ENCODE measurements around the gene ARFGEF3. TPM values are rescaled to one million over a fixed set of nuclear protein-coding genes. Genes with fewer than 3 reads are reported as not detected.
"Not testable (repeated sequence)": the region's sequence is repeated elsewhere in the genome, so short reads cannot be mapped to it uniquely, and the experiment has no call there.

Gene ARFGEF3
- total and polyA plus RNA-seq, 8 donors: 5.8 to 22.6 (median 8.1) TPM

DNA sequence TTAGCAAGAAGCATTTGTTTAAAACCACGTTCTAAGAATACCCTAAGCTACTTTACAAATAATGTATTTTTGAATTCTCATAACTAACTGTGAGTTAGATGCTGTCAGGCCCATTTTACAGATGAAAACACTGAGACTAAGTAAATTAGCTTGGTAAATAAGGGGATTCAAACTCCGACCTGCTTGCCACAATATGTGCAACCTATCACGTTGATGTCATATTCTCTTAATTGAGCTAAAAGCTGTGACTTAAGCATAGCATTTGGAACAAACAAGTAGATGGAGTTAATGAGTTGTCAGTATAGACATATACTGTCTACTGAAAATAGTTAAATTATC lies 45.1 kb upstream of the ARFGEF3 start:
- DNase-seq (no peak), ATAC-seq (no peak)
- no peaks in the 10 kb centered on the region for H3K36me3 ChIP-seq
- H3K4me3 ChIP-seq: no peak overlapping the region
- TF ChIP-seq, protein P1, sequence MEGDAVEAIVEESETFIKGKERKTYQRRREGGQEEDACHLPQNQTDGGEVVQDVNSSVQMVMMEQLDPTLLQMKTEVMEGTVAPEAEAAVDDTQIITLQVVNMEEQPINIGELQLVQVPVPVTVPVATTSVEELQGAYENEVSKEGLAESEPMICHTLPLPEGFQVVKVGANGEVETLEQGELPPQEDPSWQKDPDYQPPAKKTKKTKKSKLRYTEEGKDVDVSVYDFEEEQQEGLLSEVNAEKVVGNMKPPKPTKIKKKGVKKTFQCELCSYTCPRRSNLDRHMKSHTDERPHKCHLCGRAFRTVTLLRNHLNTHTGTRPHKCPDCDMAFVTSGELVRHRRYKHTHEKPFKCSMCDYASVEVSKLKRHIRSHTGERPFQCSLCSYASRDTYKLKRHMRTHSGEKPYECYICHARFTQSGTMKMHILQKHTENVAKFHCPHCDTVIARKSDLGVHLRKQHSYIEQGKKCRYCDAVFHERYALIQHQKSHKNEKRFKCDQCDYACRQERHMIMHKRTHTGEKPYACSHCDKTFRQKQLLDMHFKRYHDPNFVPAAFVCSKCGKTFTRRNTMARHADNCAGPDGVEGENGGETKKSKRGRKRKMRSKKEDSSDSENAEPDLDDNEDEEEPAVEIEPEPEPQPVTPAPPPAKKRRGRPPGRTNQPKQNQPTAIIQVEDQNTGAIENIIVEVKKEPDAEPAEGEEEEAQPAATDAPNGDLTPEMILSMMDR (IDR thresholded peaks at IDR 0.05): no peak
- intact Hi-C loops (cut with DNase I): loop anchor here in 1 of 2 donors (5.0 to 10.0 kb wide), 2 partner anchors 161 to 398 kb away; no protein-coding TSS in a partner anchor
- H3K9me3 ChIP-seq: no peaks in the 10 kb centered on the region
- peaks cover 0 to 5% of the 10 kb centered on the region in 2 donors for H3K27me3 ChIP-seq
- no peak overlapping the region for H3K27ac ChIP-seq
- H3K4me1 ChIP-seq: no peaks in the 10 kb centered on the region

DNA sequence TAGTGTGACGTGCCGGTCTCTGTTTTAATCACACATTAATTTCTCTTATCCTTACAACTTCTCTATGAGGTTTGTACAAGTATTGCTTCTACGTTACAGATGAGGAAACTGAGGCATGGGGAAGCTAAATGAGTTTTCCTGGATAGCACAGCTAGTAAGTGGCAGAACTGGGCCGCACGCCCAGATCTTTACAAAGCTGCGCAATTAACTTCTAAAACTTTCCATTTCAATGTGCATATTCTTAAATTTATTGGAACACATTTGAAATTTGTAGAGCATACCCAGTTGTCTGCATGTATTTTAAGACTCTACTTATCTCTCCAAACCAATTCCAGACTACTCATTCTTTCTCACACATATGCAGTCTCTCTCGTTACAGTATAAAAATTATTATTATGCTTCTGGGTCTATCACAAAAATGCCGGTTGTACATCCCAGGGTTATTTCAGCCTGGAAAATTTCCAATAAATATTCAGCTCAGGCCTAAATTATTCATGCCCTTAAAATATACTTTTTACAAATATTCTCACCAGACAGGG lies 44.3 kb upstream of the ARFGEF3 start:
- no peak for DNase-seq
- Histone ChIP-seq H3K9me3 (no peaks in the 10 kb centered on the region), H3K4me1 (no peaks in the 10 kb centered on the region), H3K27me3 (peaks cover 0 to 5% of the 10 kb centered on the region in 2 donors), H3K36me3 (no peaks in the 10 kb centered on the region), H3K27ac (no peak overlapping the region), H3K4me3 (no peak overlapping the region)
- TF ChIP-seq, protein P1 (IDR thresholded peaks at IDR 0.05): no peak
- ATAC-seq: no peak
- intact Hi-C loops (cut with DNase I): loop anchor here in 1 of 2 donors (5.0 to 10.0 kb wide), 2 partner anchors 160 to 397 kb away; no protein-coding TSS in a partner anchor

DNA sequence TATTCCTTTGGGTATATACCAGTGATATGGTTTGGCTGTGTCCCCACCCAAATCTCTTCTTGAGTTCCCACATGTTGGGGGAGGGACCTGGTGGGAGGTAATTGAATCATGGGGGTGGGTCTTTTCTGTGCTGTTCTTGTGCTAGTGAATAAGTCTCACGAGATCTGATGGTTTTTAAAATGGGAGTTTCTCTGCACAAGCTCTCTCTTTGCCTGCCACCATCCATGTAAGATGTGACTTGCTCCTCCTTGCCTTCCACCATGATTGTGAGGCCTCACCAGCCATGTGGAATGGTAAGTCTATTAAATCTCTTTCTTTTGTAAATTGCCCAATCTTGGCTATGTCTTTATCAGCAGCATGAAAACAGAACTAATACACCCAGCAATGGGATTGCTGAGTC lies 42.5 kb upstream of the ARFGEF3 start:
- H3K4me3 ChIP-seq, H3K9me3 ChIP-seq, H3K36me3 ChIP-seq, H3K4me1 ChIP-seq, ATAC-seq, H3K27me3 ChIP-seq, H3K27ac ChIP-seq, DNase-seq: not testable (repeated sequence)
- intact Hi-C loops (cut with DNase I): loop anchor here in 1 of 2 donors (5.0 to 10.0 kb wide), 2 partner anchors 158 to 396 kb away; no protein-coding TSS in a partner anchor

DNA sequence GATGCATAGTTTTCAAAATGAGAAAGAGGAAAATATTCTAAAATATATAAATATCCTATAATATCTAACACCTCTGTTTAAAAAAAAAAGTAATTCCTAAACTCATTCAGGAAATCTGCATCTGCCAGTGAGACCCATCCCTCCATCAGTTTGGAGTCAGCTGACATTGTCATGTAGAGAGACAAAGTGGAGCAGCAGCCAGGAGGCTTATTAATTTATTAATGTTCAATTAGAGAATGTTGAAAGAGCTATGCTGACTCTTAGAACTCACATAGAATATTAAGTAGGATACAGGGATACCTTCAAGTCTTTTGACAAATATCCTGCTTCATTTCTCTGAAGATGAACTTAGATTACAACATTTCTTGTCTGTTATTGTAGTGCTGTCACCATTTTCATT lies 41.8 kb upstream of the ARFGEF3 start:
- no peaks in the 10 kb centered on the region for H3K36me3 ChIP-seq
- no peak overlapping the region for H3K27ac ChIP-seq
- H3K4me3 ChIP-seq: no peak overlapping the region
- no peaks in the 10 kb centered on the region for H3K4me1 ChIP-seq
- DNase-seq (no peak), ATAC-seq (no peak)
- intact Hi-C loops (cut with DNase I): loop anchor here in 1 of 2 donors (5.0 to 10.0 kb wide), 2 partner anchors 157 to 395 kb away; no protein-coding TSS in a partner anchor
- H3K27me3 ChIP-seq: peaks cover 0 to 5% of the 10 kb centered on the region in 2 donors
- H3K9me3 ChIP-seq: no peaks in the 10 kb centered on the region
- TF ChIP-seq, protein P1 (IDR thresholded peaks at IDR 0.05): no peak

DNA sequence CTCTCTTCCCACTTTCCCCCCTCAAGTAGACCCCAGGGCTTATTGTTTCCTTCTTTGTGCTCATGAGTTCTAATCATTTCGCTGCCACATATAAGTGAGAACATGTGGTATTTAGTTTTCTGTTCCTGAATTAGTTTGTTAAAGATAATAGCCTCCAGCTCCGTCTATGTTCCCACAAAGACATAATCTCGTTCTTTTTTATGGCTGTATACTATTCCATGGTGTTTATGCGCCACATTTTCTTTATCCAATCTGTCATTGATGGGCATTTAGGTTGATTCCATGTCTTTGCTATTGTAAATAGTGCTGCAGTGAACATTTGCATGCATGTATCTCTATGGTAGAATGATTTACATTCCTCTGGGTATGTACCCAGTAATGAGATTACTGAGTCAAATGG lies 37.6 kb upstream of the ARFGEF3 start:
- no peak for DNase-seq
- Histone ChIP-seq H3K27ac (no peak overlapping the region), H3K36me3 (no peaks in the 10 kb centered on the region), H3K9me3 (no peaks in the 10 kb centered on the region), H3K4me1 (no peaks in the 10 kb centered on the region), H3K27me3 (no peaks in the 10 kb centered on the region), H3K4me3 (no peak overlapping the region)
- intact Hi-C loops (cut with DNase I): no loop called here
- ATAC-seq: no peak
- TF ChIP-seq, protein P1 (IDR thresholded peaks at IDR 0.05): no peak

DNA sequence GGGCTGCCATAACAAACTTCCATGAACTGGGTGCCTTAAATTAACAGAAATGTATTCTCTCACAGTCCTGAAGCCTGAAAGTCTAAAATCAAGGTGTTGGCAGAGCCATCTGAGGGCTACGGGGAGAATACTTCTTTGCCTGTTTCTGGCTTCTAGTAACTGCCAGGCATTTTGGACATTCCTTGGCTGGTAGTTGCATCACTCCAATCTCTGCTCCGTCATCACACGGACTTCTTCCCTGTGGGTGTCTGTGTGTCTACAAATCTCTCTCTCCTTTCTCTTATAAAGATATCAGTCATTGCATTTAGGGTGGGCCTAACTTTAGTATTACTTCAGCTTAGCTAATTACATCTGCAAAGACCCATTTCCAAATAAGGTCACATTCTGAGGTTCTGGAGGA lies 33.6 kb upstream of the ARFGEF3 start:
- TF ChIP-seq, protein P1 (IDR thresholded peaks at IDR 0.05): no peak
- Histone ChIP-seq H3K4me1 (no peaks in the 10 kb centered on the region), H3K9me3 (no peaks in the 10 kb centered on the region), H3K4me3 (no peak overlapping the region), H3K36me3 (no peaks in the 10 kb centered on the region), H3K27ac (no peak overlapping the region), H3K27me3 (no peaks in the 10 kb centered on the region)
- intact Hi-C loops (cut with DNase I): no loop called here
- ATAC-seq (no peak), DNase-seq (no peak)
